Gastroesophageal sphincter (tissue), 3 donors: Measurements from ENCODE around the gene HK3.
"Not testable (repeated sequence)": the region's sequence is repeated elsewhere in the genome, so short reads cannot be mapped to it uniquely, and the experiment has no call there.

Experiments
- EP300 ChIP-seq: sonication (generic); formaldehyde crosslinking; IDR thresholded peaks from one replicate; pipeline ENCODE4 v1.6.1; 2017; ENCODE audit warnings: antibody characterized with exemption, mild to moderate bottlenecking
- POLR2A ChIP-seq, 2 donors: fragments of 450-650 bp; IDR thresholded peaks; one replicate each; pipeline ENCODE4 v1.6.1; 2017; ENCODE audit warnings: antibody characterized with exemption in 2 of 2, mild to moderate bottlenecking in 2 of 2, moderate library complexity in 1 of 2
- POLR2AphosphoS5 ChIP-seq: sonication (generic); formaldehyde crosslinking; IDR thresholded peaks from one replicate; pipeline ENCODE4 v1.6.1; 2017; ENCODE audit warnings: antibody characterized with exemption
- TF ChIP-seq, protein P1 (sequence below), 4 experiments: fragments of 200-600 bp in 2 of 4; fragments of 450-650 bp in 2 of 4; sonication (generic) in 1 of 4; IDR thresholded peaks; one replicate each; pipeline ENCODE4 v1.5.1; 2017 to 2019; ENCODE audit warnings: antibody characterized with exemption in 4 of 4, mild to moderate bottlenecking in 2 of 4, moderate library complexity in 2 of 4

DNA sequence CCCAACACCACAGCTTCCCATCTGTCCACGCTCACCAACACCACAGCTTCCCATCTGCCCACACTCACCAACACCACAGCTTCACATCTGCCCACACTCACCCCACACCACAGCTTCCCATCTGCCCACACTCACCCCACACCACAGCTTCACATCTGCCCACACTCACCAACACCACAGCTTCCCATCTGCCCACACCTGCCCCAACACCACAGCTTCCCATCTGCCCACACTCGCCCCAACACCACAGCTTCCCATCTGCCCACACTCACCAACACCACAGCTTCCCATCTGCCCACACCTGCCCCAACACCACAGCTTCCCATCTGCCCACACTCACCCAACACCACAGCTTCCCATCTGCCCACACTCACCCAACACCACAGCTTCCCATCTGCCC is 26.6 kb downstream of the HK3 start:
- TF ChIP-seq, protein P1, sequence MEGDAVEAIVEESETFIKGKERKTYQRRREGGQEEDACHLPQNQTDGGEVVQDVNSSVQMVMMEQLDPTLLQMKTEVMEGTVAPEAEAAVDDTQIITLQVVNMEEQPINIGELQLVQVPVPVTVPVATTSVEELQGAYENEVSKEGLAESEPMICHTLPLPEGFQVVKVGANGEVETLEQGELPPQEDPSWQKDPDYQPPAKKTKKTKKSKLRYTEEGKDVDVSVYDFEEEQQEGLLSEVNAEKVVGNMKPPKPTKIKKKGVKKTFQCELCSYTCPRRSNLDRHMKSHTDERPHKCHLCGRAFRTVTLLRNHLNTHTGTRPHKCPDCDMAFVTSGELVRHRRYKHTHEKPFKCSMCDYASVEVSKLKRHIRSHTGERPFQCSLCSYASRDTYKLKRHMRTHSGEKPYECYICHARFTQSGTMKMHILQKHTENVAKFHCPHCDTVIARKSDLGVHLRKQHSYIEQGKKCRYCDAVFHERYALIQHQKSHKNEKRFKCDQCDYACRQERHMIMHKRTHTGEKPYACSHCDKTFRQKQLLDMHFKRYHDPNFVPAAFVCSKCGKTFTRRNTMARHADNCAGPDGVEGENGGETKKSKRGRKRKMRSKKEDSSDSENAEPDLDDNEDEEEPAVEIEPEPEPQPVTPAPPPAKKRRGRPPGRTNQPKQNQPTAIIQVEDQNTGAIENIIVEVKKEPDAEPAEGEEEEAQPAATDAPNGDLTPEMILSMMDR (IDR thresholded peaks at IDR 0.05): not testable (repeated sequence)
- TF ChIP-seq POLR2AphosphoS5; POLR2A (IDR thresholded peaks at IDR 0.05); EP300: not testable (repeated sequence)
